Activated gamma-delta T cell (primary cell): ENCODE results near the gene CIROP.

Experiments used
- DNase-seq: peaks from one replicate; lab custom pipeline; 2025; lab: John Stamatoyannopoulos, UW
- total RNA-seq, 2 donors: gene quantifications; one replicate each; lab custom pipeline; 2026; lab: John Stamatoyannopoulos, UW

CIROP gene, protein sequence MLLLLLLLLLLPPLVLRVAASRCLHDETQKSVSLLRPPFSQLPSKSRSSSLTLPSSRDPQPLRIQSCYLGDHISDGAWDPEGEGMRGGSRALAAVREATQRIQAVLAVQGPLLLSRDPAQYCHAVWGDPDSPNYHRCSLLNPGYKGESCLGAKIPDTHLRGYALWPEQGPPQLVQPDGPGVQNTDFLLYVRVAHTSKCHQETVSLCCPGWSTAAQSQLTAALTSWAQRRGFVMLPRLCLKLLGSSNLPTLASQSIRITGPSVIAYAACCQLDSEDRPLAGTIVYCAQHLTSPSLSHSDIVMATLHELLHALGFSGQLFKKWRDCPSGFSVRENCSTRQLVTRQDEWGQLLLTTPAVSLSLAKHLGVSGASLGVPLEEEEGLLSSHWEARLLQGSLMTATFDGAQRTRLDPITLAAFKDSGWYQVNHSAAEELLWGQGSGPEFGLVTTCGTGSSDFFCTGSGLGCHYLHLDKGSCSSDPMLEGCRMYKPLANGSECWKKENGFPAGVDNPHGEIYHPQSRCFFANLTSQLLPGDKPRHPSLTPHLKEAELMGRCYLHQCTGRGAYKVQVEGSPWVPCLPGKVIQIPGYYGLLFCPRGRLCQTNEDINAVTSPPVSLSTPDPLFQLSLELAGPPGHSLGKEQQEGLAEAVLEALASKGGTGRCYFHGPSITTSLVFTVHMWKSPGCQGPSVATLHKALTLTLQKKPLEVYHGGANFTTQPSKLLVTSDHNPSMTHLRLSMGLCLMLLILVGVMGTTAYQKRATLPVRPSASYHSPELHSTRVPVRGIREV
- total RNA-seq: 0 reads per million in 2 donors

GRCh38 chr14:23104591-23105347 is at the start of gene CIROP:
Gene CIROP (minus strand): TSS chr14:23104989. CDS start chr14:23104920, 69 bp downstream.
- no peak for DNase-seq

GRCh38 chr14:23153851-23154796 is 49.3 kb upstream of the CIROP start:
- DNase-seq: no peak

GRCh38 chr14:23151342-23151741 is 46.6 kb upstream of the CIROP start:
- DNase-seq: no peak

- no peak for DNase-seq
These were observed 45.0 kb upstream of the CIROP start for GRCh38 chr14:23149745-23150144.

GRCh38 chr14:23148591-23149249 is 43.9 kb upstream of the CIROP start:
- no peak for DNase-seq

DNA sequence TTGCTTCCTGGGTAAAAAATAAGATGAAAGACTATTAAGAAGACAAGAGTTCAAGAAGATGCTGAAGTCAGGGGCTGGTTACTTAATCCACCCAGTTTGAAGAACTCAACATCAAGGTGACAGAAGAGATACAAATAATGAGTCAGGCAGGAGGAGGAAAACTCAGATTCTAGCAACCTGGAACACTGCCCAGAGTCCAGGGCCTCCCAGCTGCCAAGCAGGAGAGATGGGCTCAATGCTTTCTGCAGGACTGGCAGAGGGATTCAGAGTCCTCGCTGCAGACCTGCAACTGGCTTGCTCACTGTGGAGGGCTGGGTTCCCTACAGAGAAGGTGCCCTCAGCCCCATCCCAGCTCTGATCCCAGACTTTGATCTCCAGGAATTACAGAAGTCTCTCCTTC is 42.9 kb upstream of the CIROP start:
- DNase-seq: no peak

DNA sequence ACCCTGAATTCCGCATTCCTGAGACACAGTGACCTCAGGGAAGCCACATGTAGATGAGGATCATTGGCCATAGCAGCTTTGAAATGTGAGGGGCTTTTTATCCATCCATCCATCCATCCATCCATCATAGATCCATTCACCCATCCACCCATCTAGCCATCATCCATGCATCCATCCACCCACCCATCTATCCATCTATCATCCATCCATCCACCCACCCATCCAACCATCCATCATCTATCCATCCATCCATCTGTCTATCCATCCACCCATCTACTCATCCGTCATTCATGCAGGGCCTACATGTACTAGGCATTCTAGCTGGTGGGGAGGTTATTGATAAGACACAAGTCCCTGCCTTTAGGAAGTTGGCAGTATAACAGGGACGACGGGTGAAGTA is 42.2 kb upstream of the CIROP start:
- DNase-seq: no peak

DNA sequence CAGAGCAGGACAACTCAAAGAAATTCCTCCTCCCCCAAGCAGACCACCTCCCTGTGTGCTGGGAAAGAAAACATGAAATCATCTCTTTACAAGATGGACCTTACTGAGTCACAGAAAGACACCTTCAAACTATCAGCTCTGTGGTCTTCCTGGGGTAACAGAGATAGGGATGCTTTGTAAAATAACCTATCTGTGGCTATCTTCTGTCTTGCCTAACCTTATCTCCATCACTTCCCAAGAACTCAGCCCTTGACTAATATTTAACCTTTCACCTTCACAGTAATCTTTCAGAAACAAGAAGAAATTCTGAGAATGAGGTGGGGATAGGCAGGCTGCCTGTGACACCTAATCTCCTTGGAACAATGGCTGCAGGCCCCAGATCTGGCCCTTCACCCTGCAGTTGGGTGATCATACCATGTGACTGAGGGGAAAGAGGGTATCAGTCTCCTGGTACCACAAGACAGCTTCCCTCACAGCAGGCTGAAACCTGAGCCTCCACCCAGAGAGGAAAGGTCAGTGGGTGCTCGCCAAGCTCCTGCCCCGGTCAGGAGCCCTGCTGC is 41.6 kb upstream of the CIROP start:
- no peak for DNase-seq

DNA sequence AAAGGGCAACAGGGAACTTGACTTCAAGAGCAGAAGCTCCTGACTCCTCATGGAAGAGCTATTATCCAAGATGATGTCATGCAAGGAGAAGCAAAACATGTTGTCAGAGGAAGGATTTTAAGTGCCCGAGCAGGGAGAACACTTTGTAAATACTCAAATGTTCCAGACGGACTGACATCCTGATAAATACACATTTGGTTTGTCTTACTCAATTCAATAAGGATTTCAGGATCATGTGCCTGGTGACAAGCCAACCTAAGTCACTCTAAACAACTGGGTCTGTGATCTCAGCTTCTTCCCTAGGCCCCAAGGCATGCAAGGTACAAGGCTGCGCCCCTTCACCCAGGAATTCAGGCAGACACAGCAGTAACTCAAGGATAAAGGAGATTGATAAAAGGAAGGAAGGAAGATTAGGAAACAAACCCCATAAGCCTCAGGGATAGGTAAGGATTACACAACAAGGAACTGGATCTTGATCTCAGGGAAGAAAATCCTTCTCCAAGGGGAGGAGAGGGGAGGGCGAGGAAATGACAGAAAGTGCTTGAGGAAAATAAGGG is 41.1 kb upstream of the CIROP start:
- DNase-seq: no peak

GRCh38 chr14:23143911-23144310 is 39.1 kb upstream of the CIROP start:
- no peak for DNase-seq

DNA sequence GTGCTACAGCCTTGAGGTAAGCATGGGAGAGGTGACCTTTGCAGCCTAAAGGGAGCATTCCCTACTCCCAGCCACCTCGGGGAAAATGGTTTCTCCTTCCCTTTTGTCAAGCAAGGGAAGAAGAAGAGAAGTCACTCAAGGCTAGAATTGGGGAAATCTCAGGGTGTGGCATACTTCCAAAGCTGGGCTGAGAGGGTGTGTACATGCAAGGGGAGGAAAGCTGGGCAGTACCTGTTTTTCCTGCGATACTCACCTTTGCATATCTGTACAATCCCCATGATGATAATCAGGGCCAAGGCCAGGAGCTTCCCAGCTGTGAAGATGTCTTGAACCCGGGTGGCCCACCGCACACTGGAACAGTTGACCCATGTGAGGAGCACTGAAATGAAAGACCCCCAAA is 38.0 kb upstream of the CIROP start:
- DNase-seq: no peak

GRCh38 chr14:23141706-23142444 is 37.1 kb upstream of the CIROP start:
- no peak for DNase-seq

- no peak for DNase-seq
These were observed 35.6 kb upstream of the CIROP start for GRCh38 chr14:23140371-23140770.

DNA sequence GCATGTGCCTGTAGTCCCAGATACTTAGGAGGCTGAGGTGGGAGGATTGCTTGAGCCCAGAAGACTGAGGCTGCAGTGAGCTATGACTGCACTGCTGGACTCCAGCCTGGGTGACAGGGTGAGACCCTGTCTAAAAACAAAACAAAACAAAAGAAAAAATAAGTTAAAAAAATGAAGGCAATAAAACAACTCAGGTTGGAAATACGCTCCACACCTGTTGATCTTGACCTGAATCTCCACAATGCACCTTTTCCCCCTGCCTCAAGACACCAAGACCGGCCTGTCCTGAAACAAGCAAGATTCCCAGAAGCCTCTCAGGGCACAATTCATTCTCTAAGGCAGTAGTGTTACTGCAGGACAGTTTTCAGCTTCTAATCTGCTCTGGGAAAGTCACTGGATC is 35.1 kb upstream of the CIROP start:
- DNase-seq: no peak

- DNase-seq: no peak
These were observed 33.2 kb upstream of the CIROP start for GRCh38 chr14:23137813-23138535.

GRCh38 chr14:23137192-23137812 is 32.5 kb upstream of the CIROP start:
- DNase-seq: no peak

DNA sequence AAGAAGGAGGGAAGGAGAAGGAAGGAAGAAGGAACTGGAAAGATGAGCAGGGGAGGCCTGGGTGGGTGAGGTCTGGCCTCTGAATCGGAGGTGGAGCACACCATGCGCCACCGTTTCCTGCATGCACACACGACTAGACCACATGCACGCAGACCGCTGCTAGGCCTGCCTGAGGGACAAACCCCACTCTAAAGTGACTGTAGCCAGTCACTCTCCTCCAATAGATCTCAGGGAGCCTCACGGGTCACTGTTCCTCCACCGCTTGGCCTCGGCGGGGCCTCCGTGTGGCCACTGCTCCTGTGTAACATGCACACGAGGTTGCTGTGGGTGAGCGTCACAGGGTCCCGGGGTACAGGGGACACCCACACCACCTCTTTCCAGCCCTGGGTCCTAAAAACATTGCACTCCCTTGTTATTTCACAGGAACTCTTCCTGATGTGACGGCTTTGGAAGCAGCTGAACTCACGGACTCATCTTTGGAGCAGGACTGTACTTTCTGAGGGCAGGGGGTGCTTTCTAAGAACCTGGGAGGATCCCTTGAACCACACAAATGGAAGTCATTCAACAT is 31.9 kb upstream of the CIROP start:
- no peak for DNase-seq

DNA sequence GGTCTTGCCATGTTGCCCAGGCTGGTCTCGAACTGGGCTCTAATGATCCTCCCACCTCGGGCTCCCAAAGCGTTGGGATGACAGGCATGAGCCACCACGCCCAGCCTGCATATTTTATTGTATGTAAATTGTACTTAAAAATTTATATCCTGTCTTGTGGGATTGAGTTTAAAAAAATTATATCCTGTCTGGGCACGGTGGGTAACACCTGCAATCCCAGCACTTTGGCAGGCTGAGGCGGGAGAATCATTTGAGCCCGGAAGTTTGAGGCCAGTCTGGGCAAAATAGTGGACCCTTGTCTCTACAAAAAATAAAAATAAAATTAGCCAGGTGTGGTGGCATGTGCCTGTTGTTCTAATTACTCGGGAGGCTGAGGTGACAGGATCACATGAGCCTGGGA is 28.2 kb upstream of the CIROP start:
- DNase-seq: no peak
